Spleen (tissue), 7 donors: ENCODE measurements around the gene MPP3.

Source experiments
- POLR2A ChIP-seq, 3 donors: fragments of 450-650 bp; IDR thresholded peaks; one replicate each; pipeline ENCODE4 v1.5.1; 2017; ENCODE audit warnings: antibody characterized with exemption in 3 of 3, mild to moderate bottlenecking in 1 of 3
- TF ChIP-seq, protein P1 (sequence below), 11 experiments: fragments of 200-600 bp in 7 of 11; fragments of 450-650 bp in 4 of 11; sonication (generic) in 4 of 11; IDR thresholded peaks in 8 of 11; conservative IDR thresholded peaks in 3 of 11; 1 replicate in 7 of 11; 2 replicates in 4 of 11; pipeline versions ENCODE4 v1.4.0 to v1.8.0; 2016 to 2021; ENCODE audit warnings: antibody characterized with exemption in 11 of 11, inconsistent platforms in 4 of 11, mild to moderate bottlenecking in 1 of 11
- donor health status: DM: no; HTN: no; CAD: no; lungs with moderate emphysema.
- donor health status: DM: no; HTN: no; CAD: no.
- donor health status: DM: no; HTN: no; CAD: no.

GRCh38 chr17:43778337-43779144, 54.4 kb downstream of the MPP3 start, which contains the start of gene DUSP3:
- TF ChIP-seq POLR2A (IDR thresholded peaks at IDR 0.05) = peak; percentile 16 to 72 (median 33)
- TF ChIP-seq, protein P1, sequence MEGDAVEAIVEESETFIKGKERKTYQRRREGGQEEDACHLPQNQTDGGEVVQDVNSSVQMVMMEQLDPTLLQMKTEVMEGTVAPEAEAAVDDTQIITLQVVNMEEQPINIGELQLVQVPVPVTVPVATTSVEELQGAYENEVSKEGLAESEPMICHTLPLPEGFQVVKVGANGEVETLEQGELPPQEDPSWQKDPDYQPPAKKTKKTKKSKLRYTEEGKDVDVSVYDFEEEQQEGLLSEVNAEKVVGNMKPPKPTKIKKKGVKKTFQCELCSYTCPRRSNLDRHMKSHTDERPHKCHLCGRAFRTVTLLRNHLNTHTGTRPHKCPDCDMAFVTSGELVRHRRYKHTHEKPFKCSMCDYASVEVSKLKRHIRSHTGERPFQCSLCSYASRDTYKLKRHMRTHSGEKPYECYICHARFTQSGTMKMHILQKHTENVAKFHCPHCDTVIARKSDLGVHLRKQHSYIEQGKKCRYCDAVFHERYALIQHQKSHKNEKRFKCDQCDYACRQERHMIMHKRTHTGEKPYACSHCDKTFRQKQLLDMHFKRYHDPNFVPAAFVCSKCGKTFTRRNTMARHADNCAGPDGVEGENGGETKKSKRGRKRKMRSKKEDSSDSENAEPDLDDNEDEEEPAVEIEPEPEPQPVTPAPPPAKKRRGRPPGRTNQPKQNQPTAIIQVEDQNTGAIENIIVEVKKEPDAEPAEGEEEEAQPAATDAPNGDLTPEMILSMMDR (IDR thresholded peaks at IDR 0.05 in 8 of 11, conservative IDR thresholded peaks at IDR 0.05 in 3 of 11) = peak in 2 of 11 experiments; percentile 20 to 22
